Endothelial cell of umbilical vein (primary cell): Measurements from ENCODE around the gene SLC38A10. TPM values are rescaled to one million over a fixed set of nuclear protein-coding genes. Genes with fewer than 3 reads are reported as not detected.

Source experiments
- BruUV-seq: library from RNA; stranded (reverse); fragments of 400-500 nt; replicated peaks from 2 replicates; lab custom pipeline; 2021; lab: Mats Ljungman, UMichigan
- CTCF ChIA-PET: fragments of 300-600, 350-600 bp; sonication (Branson Sonifier 250); formaldehyde crosslinking; loops from one replicate; lab custom pipeline; 2021; ENCODE audit warnings: antibody characterized with exemption, inconsistent platforms; lab: Charles Lee
- POLR2A ChIA-PET: fragments of 300-600, 350-600 bp; sonication (Branson Sonifier 250); formaldehyde crosslinking; loops from one replicate; lab custom pipeline; 2021; ENCODE audit warnings: antibody characterized with exemption, inconsistent platforms; lab: Charles Lee
- DNase-seq: peaks from one replicate; pipeline ENCODE4 v3.0.0-alpha.2; 2011; ENCODE audit warnings: low read depth, low spot score
- FAIRE-seq: peaks from 2 replicates; lab custom pipeline; 2011; peaks lifted over from hg19 to GRCh38; lab: Jason Lieb, UNC
- H2AFZ ChIP-seq: 2 replicates; pipeline ENCODE4 v1.6.0; 2012; ENCODE audit warnings: low read depth, low read length, control low read depth, inconsistent platforms
- H3K27ac ChIP-seq: 2 replicates; pipeline ENCODE4 v1.5.1; 2011; ENCODE audit warnings: low read depth, mild to moderate bottlenecking, control low read depth, low read length, moderate library complexity; ENCODE audit not compliant: insufficient read depth
- H3K27me3 ChIP-seq, 2 experiments: 2 replicates each; pipeline versions ENCODE4 v1.6.0 to v1.6.1; 2011; ENCODE audit warnings: low read length in 2 of 2, mixed read lengths in 1 of 2; ENCODE audit not compliant: control insufficient read depth in 2 of 2, insufficient read depth in 2 of 2
- H3K36me3 ChIP-seq, 2 experiments: 2 replicates in 1 of 2; 3 replicates in 1 of 2; pipeline ENCODE4 v1.5.1; 2011; ENCODE audit warnings: low read length in 2 of 2, mild to moderate bottlenecking in 1 of 2, moderate library complexity in 1 of 2; ENCODE audit not compliant: control insufficient read depth in 2 of 2, insufficient read depth in 2 of 2; ENCODE audit errors: extremely low read depth in 1 of 2
- H3K4me1 ChIP-seq: 3 replicates; pipeline ENCODE4 v1.5.1; 2011; ENCODE audit warnings: mild to moderate bottlenecking, low read length; ENCODE audit not compliant: control insufficient read depth, insufficient read depth; ENCODE audit errors: extremely low read depth
- H3K4me2 ChIP-seq: 2 replicates; pipeline ENCODE4 v1.6.1; 2011; ENCODE audit warnings: low read length, control low read depth, mixed read lengths; ENCODE audit not compliant: insufficient read depth
- H3K4me3 ChIP-seq, 3 experiments: fragments of 200-600 bp in 1 of 3; sonication (generic), shearing (Covaris generic) in 1 of 3; replicated peaks in 1 of 3; 2 replicates each; pipeline ENCODE4 v1.5.1; 2011 to 2016; ENCODE audit warnings: control low read depth in 3 of 3, low read length in 3 of 3, mild to moderate bottlenecking in 2 of 3, inconsistent platforms in 1 of 3, low read depth in 1 of 3, moderate library complexity in 1 of 3; ENCODE audit not compliant: insufficient read depth in 1 of 3
- H3K79me2 ChIP-seq: 2 replicates; pipeline ENCODE4 v1.6.0; 2012; ENCODE audit warnings: low read length, inconsistent platforms; ENCODE audit not compliant: control insufficient read depth, insufficient read depth
- H3K9ac ChIP-seq: replicated peaks from 2 replicates; pipeline ENCODE3; 2011; ENCODE audit warnings: low read length, control low read depth; ENCODE audit not compliant: insufficient read depth; ENCODE audit errors: extremely low read depth
- H3K9me1 ChIP-seq: replicated peaks from 3 replicates; pipeline ENCODE4 v1.6.0; 2011; ENCODE audit warnings: mild to moderate bottlenecking, low read length; ENCODE audit not compliant: control insufficient read depth, insufficient read depth; ENCODE audit errors: extremely low read depth
- H3K9me3 ChIP-seq: replicated peaks from 2 replicates; pipeline ENCODE4 v1.5.1; 2012; ENCODE audit warnings: low read length, inconsistent platforms; ENCODE audit not compliant: control insufficient read depth, insufficient read depth
- H4K20me1 ChIP-seq: replicated peaks from 2 replicates; pipeline ENCODE3; 2011; ENCODE audit warnings: mild to moderate bottlenecking, low read length; ENCODE audit not compliant: control insufficient read depth, insufficient read depth; ENCODE audit errors: extremely low read depth
- CTCF ChIP-seq, 2 donors: IDR thresholded peaks; 1 replicate in 1 of 2; 2 replicates in 1 of 2; pipeline ENCODE4 v1.5.1; 2011; ENCODE audit warnings: low read length in 2 of 2, mild to moderate bottlenecking in 2 of 2, moderate library complexity in 2 of 2, control low read depth in 1 of 2, inconsistent platforms in 1 of 2, low read depth in 1 of 2; ENCODE audit not compliant: insufficient read depth in 1 of 2; ENCODE audit errors: extremely low read depth in 1 of 2
- EZH2 ChIP-seq: IDR thresholded peaks from 2 replicates; pipeline ENCODE4 v1.6.1; 2012; ENCODE audit warnings: borderline replicate concordance, low read depth, mild to moderate bottlenecking, moderate library complexity, low read length, inconsistent platforms; ENCODE audit not compliant: severe bottlenecking
- FOS ChIP-seq: IDR thresholded peaks from 2 replicates; pipeline ENCODE4 v1.6.1; 2011; ENCODE audit warnings: mild to moderate bottlenecking, low read length, moderate library complexity, borderline replicate concordance; ENCODE audit not compliant: insufficient read depth
- GATA2 ChIP-seq: IDR thresholded peaks from 2 replicates; pipeline ENCODE4 v1.7.0; 2011; ENCODE audit warnings: low read depth, mild to moderate bottlenecking, moderate library complexity, mixed read lengths, low read length; ENCODE audit not compliant: insufficient read length, insufficient read depth
- JUN ChIP-seq: IDR thresholded peaks from 2 replicates; pipeline ENCODE4 v1.6.1; 2011; ENCODE audit warnings: borderline replicate concordance, low read depth; ENCODE audit not compliant: insufficient read length, insufficient read depth
- MAX ChIP-seq: IDR thresholded peaks from 2 replicates; pipeline ENCODE4 v1.6.1; 2011; ENCODE audit not compliant: insufficient read depth, insufficient read length
- MYC ChIP-seq: IDR thresholded peaks from one replicate; pipeline ENCODE4 v1.6.1; 2011; ENCODE audit warnings: mild to moderate bottlenecking, low read depth, low read length
- POLR2A ChIP-seq: IDR thresholded peaks from 2 replicates; pipeline ENCODE4 v1.6.1; 2012; ENCODE audit warnings: low read depth, mild to moderate bottlenecking, control low read depth, low read length
- POLR2AphosphoS5 ChIP-seq: IDR thresholded peaks from 2 replicates; pipeline ENCODE4 v1.6.1; 2012; ENCODE audit warnings: low read depth, mild to moderate bottlenecking, control low read depth, low read length, moderate library complexity; ENCODE audit not compliant: insufficient read depth
- dilution Hi-C: fragments of 300-500 bp; cut with MboI; formaldehyde crosslinking; loops from one replicate; pipeline ENCODE4 v1.15.0; 2019; ENCODE audit warnings: low sequenced_read_pairs; ENCODE audit not compliant: extremely low pct_ligation_motif_present
- intact Hi-C: fragments of 100-400 bp; cut with micrococcal nuclease; formaldehyde crosslinking; loops from one replicate; pipeline ENCODE4 v1.10.0; 2022
- polyA plus RNA-seq, 4 experiments: library from polyadenylated mRNA; depleted of rRNA in 3 of 4; stranded (reverse) in 3 of 4; unstranded in 1 of 4; fragments of >200 nt; gene quantifications; 2 replicates each; pipeline versions ENCODE4 v1.2.1 to v1.2.3, GENCODE V29; 2011 to 2012; ENCODE audit warnings: missing spikeins in 1 of 4
- total RNA-seq: library from RNA; stranded (reverse); gene quantifications from 2 replicates; pipeline ENCODE4 v1.2.3, GENCODE V29; 2021

SLC38A10 gene
- total and polyA plus RNA-seq, 2 donors (not counting 3 experiments of a cell fraction or from before 2014, with no cell fraction given): 72.7 to 113 TPM

GRCh38 chr17:81276781-81277180 is 18.3 kb downstream of the SLC38A10 start:
- no peaks in the 10 kb centered on the region for H3K9me1 ChIP-seq
- H3K4me3 ChIP-seq: no peak overlapping the region
- H3K4me2 ChIP-seq: no peak overlapping the region
- no peaks in the 10 kb centered on the region for H3K4me1 ChIP-seq
- dilution Hi-C loops: no loop called here
- CTCF ChIA-PET: no interaction called here
- POLR2A ChIA-PET: no interaction called here
- H3K27ac ChIP-seq: no peak overlapping the region
- H3K79me2 ChIP-seq: no peaks in the 10 kb centered on the region
- H3K27me3 ChIP-seq: no peaks in the 10 kb centered on the region
- FAIRE-seq (no peak), DNase-seq (no peak)
- peaks cover 15 to 48% of the 10 kb centered on the region in 2 experiments for H3K36me3 ChIP-seq
- no peaks in the 10 kb centered on the region for H4K20me1 ChIP-seq
- BruUV-seq: no TSS peak
- no peak overlapping the region for H3K9ac ChIP-seq
- H3K9me3 ChIP-seq: no peaks in the 10 kb centered on the region
- intact Hi-C loops: no loop called here
- no peak for TF ChIP-seq EZH2
- no peak for TF ChIP-seq CTCF (IDR thresholded peaks at IDR 0.05; ENCODE audit: extremely low read depth in 1 of 2, insufficient read depth in 1 of 2, low read depth in 1 of 2, low read length in 2 of 2)
- no peak for TF ChIP-seq GATA2
- TF ChIP-seq JUN: no peak
- no peak for TF ChIP-seq POLR2A
- no peak for TF ChIP-seq FOS
- no peak for TF ChIP-seq POLR2AphosphoS5
- no peak for TF ChIP-seq MAX
- no peak for TF ChIP-seq MYC
- no peak overlapping the region for H2AFZ ChIP-seq
